ENCODE data around the gene JHY. TPM values are rescaled to one million over a fixed set of nuclear protein-coding genes. Genes with fewer than 3 reads are reported as not detected.

Gene JHY
- total RNA-seq, 2 experiments from 2014 or later, result not detected

DNA sequence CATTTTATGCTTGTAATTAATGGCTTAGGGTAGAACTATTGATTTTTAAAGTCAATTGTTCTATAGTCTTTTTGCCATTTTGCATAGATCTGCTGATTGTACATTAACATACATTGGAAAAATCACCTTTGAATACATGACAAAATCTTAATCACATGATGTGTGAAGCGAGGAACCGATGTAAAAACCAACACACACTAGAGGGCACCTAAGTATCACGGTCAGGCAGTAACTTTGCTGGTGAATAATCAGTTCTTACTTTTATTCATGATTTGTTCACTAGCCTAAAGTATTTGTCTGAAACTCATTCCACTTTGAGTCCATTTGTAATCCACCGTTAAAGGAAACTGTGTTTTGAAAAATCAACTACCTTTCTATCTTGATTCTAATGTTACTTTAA lies 28.2 kb downstream of the JHY start:
- Histone ChIP-seq H3K27ac (ENCODE audit: low read depth, low read length, poor library complexity, severe bottlenecking) (no peak overlapping the region), H3K9me3 (ENCODE audit: low read length) (no peaks in the 10 kb centered on the region), H3K36me3 (ENCODE audit: insufficient read depth, low read length) (no peaks in the 10 kb centered on the region), H3K4me2 (ENCODE audit: low read length) (no peak overlapping the region), H3K4me3 (ENCODE audit: low read depth, low read length, poor library complexity, severe bottlenecking) (no peak overlapping the region), H3K79me2 (ENCODE audit: insufficient read depth, low read depth, low read length) (no peaks in the 10 kb centered on the region), H3K9me2 (ENCODE audit: insufficient read depth, low read length) (no peaks in the 10 kb centered on the region), H2AFZ (ENCODE audit: low read length) (no peak overlapping the region), H3K4me1 (ENCODE audit: insufficient read depth, low read length, poor library complexity, severe bottlenecking) (no peaks in the 10 kb centered on the region), H4K20me1 (ENCODE audit: insufficient read depth, low read length) (no peaks in the 10 kb centered on the region)
- TF ChIP-seq EZH2phosphoT487 (IDR thresholded peaks at IDR 0.05; ENCODE audit: borderline replicate concordance, low read depth, low read length), result no peak
- TF ChIP-seq, protein P1, sequence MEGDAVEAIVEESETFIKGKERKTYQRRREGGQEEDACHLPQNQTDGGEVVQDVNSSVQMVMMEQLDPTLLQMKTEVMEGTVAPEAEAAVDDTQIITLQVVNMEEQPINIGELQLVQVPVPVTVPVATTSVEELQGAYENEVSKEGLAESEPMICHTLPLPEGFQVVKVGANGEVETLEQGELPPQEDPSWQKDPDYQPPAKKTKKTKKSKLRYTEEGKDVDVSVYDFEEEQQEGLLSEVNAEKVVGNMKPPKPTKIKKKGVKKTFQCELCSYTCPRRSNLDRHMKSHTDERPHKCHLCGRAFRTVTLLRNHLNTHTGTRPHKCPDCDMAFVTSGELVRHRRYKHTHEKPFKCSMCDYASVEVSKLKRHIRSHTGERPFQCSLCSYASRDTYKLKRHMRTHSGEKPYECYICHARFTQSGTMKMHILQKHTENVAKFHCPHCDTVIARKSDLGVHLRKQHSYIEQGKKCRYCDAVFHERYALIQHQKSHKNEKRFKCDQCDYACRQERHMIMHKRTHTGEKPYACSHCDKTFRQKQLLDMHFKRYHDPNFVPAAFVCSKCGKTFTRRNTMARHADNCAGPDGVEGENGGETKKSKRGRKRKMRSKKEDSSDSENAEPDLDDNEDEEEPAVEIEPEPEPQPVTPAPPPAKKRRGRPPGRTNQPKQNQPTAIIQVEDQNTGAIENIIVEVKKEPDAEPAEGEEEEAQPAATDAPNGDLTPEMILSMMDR (conservative IDR thresholded peaks at IDR 0.05; ENCODE audit: low read length), result peak; percentile 58
- intact Hi-C loops (cut with micrococcal nuclease; ENCODE audit: unreplicated experiment), result loop anchor here (5.0 kb wide), 1 partner anchor 112 kb away; no protein-coding TSS in a partner anchor
- BruUV-seq (replicated peaks), result no TSS peak
- DNase-seq (ENCODE audit: low spot score), result no peak
- CTCF ChIA-PET (ENCODE audit: unreplicated experiment), result no interaction called here
- POLR2A ChIA-PET, result no interaction called here

DNA sequence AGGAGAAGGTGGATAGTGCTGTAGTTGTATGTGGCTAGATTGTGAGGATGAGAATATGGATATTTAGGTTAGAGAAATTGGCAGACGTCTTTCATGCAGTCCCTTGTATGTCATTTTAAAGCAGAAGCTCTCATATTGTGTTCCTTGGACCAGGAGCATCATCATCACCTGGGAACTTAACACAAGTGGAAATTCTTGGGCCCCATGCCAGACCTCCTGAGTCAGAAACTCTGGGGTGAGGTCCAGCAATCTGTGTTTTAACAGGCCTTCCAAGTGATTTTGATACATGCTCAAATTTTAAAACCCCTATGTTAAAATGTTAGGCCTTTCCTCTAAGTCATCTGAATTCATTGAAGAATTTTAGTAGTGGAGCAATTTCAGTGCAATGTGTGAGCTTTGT lies 34.8 kb downstream of the JHY start:
- BruUV-seq (replicated peaks), result no TSS peak

DNA sequence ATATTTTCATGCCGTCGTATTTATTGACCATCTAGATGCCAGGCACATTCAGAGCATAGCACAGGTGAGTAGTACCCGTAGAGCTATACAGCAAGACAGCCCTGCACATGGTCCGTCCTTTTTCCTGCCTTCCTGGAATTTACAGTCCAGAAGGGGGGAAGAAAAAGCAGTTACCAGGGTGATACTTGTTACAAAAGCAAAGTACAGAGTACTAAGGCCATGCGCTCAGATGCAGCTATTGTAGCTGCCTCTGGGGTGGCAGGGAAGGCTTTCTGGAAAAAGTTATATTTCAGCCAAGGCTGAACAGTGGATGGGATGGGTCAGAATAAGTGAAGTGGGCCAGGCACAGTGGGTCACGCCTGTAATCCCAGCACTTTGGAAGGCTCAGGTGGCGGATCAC lies 36.2 kb downstream of the JHY start:
- Histone ChIP-seq H3K36me3 (ENCODE audit: insufficient read depth, low read length) (no peaks in the 10 kb centered on the region), H3K4me1 (ENCODE audit: insufficient read depth, low read length, poor library complexity, severe bottlenecking) (no peaks in the 10 kb centered on the region), H3K9me3 (ENCODE audit: low read length) (no peaks in the 10 kb centered on the region), H4K20me1 (ENCODE audit: insufficient read depth, low read length) (no peaks in the 10 kb centered on the region), H3K27ac (ENCODE audit: low read depth, low read length, poor library complexity, severe bottlenecking) (no peak overlapping the region), H3K4me3 (ENCODE audit: low read depth, low read length, poor library complexity, severe bottlenecking) (no peak overlapping the region), H2AFZ (ENCODE audit: low read length) (no peak overlapping the region), H3K4me2 (ENCODE audit: low read length) (no peak overlapping the region), H3K9me2 (ENCODE audit: insufficient read depth, low read length) (no peaks in the 10 kb centered on the region), H3K79me2 (ENCODE audit: insufficient read depth, low read depth, low read length) (no peaks in the 10 kb centered on the region)
- TF ChIP-seq EZH2phosphoT487 (IDR thresholded peaks at IDR 0.05; ENCODE audit: borderline replicate concordance, low read depth, low read length), result no peak
- TF ChIP-seq, protein P1 (conservative IDR thresholded peaks at IDR 0.05; ENCODE audit: low read length), result no peak
- intact Hi-C loops (cut with micrococcal nuclease; ENCODE audit: unreplicated experiment), result no loop called here
- ChIA-PET CTCF (ENCODE audit: unreplicated experiment) (no interaction called here), POLR2A (no interaction called here)
- BruUV-seq (replicated peaks), result no TSS peak
- DNase-seq (ENCODE audit: low spot score), result no peak

More for the DNA sequence above, 34.8 kb downstream of the JHY start:
- no peak overlapping the region for H2AFZ ChIP-seq (ENCODE audit: low read length)
- no peak overlapping the region for H3K27ac ChIP-seq (ENCODE audit: low read depth, low read length, poor library complexity, severe bottlenecking)
- TF ChIP-seq EZH2phosphoT487 (IDR thresholded peaks at IDR 0.05; ENCODE audit: borderline replicate concordance, low read depth, low read length), result no peak
- TF ChIP-seq, protein P1 (conservative IDR thresholded peaks at IDR 0.05; ENCODE audit: low read length), result no peak
- DNase-seq (ENCODE audit: low spot score), result no peak
- no peaks in the 10 kb centered on the region for H3K9me2 ChIP-seq (ENCODE audit: insufficient read depth, low read length)
- no peaks in the 10 kb centered on the region for H3K79me2 ChIP-seq (ENCODE audit: insufficient read depth, low read depth, low read length)
- ChIA-PET CTCF (ENCODE audit: unreplicated experiment) (no interaction called here), POLR2A (no interaction called here)
- intact Hi-C loops (cut with micrococcal nuclease; ENCODE audit: unreplicated experiment), result no loop called here
- no peak overlapping the region for H3K4me2 ChIP-seq (ENCODE audit: low read length)
- no peaks in the 10 kb centered on the region for H4K20me1 ChIP-seq (ENCODE audit: insufficient read depth, low read length)
- H3K36me3 ChIP-seq (ENCODE audit: insufficient read depth, low read length), result no peaks in the 10 kb centered on the region
- H3K4me1 ChIP-seq (ENCODE audit: insufficient read depth, low read length, poor library complexity, severe bottlenecking), result no peaks in the 10 kb centered on the region
- no peaks in the 10 kb centered on the region for H3K9me3 ChIP-seq (ENCODE audit: low read length)
- no peak overlapping the region for H3K4me3 ChIP-seq (ENCODE audit: low read depth, low read length, poor library complexity, severe bottlenecking)

All from OCI-LY7 (cell line).